ENCODE data around the gene VIT.
"Not testable (repeated sequence)": the region's sequence is repeated elsewhere in the genome, so short reads cannot be mapped to it uniquely, and the experiment has no call there.

Gene VIT

GRCh38 chr2:36808386-36809068, 112.0 kb downstream of the VIT start:
- DNase-seq (ENCODE audit: low spot score): no peak

- DNase-seq (ENCODE audit: low spot score): no peak
Measured at GRCh38 chr2:36809069-36809445, 112.5 kb downstream of the VIT start.

- no peak for DNase-seq (ENCODE audit: low spot score)
Measured at GRCh38 chr2:36811071-36811470, 114.6 kb downstream of the VIT start.

- DNase-seq (ENCODE audit: low spot score): peak; percentile 31
Measured at GRCh38 chr2:36812196-36812595, 115.7 kb downstream of the VIT start.

- DNase-seq (ENCODE audit: low spot score): no peak
Measured at GRCh38 chr2:36818542-36818941, 122.0 kb downstream of the VIT start.

- peak; percentile 23 for DNase-seq (ENCODE audit: low spot score)
Measured at GRCh38 chr2:36819095-36819711, 122.7 kb downstream of the VIT start.

- no peak for DNase-seq (ENCODE audit: low spot score)
Measured at GRCh38 chr2:36820942-36821605, 124.6 kb downstream of the VIT start.

GRCh38 chr2:36823862-36824261, 127.4 kb downstream of the VIT start:
- no peak for DNase-seq (ENCODE audit: low spot score)

GRCh38 chr2:36824273-36824672, 127.8 kb downstream of the VIT start:
- DNase-seq (ENCODE audit: low spot score): no peak

GRCh38 chr2:36824683-36825082, 128.2 kb downstream of the VIT start:
- DNase-seq (ENCODE audit: low spot score): not testable (repeated sequence)

GRCh38 chr2:36831185-36831584, 134.7 kb downstream of the VIT start:
- DNase-seq (ENCODE audit: low spot score): no peak

- DNase-seq (ENCODE audit: low spot score): no peak
Measured at GRCh38 chr2:36834203-36834602, 137.7 kb downstream of the VIT start.

GRCh38 chr2:36834731-36835524, 138.4 kb downstream of the VIT start:
- DNase-seq (ENCODE audit: low spot score): no peak

- no peak for DNase-seq (ENCODE audit: low spot score)
Measured at GRCh38 chr2:36839976-36840617, 143.6 kb downstream of the VIT start.

- no peak for DNase-seq (ENCODE audit: low spot score)
Measured at GRCh38 chr2:36843838-36844237, 147.3 kb downstream of the VIT start.

- DNase-seq (ENCODE audit: low spot score): no peak
Measured at GRCh38 chr2:36849265-36849664, 152.8 kb downstream of the VIT start.

- no peak for DNase-seq (ENCODE audit: low spot score)
Measured at GRCh38 chr2:36854241-36854640, 157.7 kb downstream of the VIT start.

- DNase-seq (ENCODE audit: low spot score): no peak
Measured at GRCh38 chr2:36855429-36855828, 158.9 kb downstream of the VIT start.

- no peak for DNase-seq (ENCODE audit: low spot score)
Measured at GRCh38 chr2:36857713-36858112, 161.2 kb downstream of the VIT start.

- DNase-seq (ENCODE audit: low spot score): no peak
Measured at GRCh38 chr2:36858551-36859365, 162.3 kb downstream of the VIT start.

- DNase-seq (ENCODE audit: low spot score): no peak
Measured at GRCh38 chr2:36859366-36859792, 162.9 kb downstream of the VIT start.
